Type B pancreatic cell (in vitro differentiated cells): ENCODE data around the gene NCAPH2. TPM values are rescaled to one million over a fixed set of nuclear protein-coding genes. Genes with fewer than 3 reads are reported as not detected.

Source experiments
- DNase-seq: peaks from one replicate; pipeline ENCODE4 v3.0.0; 2021; ENCODE audit warnings: mixed read lengths; ENCODE audit not compliant: unreplicated experiment; ENCODE audit errors: extremely low spot score
- H3K27ac Mint-ChIP-seq: 2 replicates; pipeline ENCODE4 v1.8.0; 2021; ENCODE audit warnings: mild to moderate bottlenecking, mixed read lengths
- H3K27me3 Mint-ChIP-seq: 2 replicates; pipeline ENCODE4 v1.8.0; 2021; ENCODE audit warnings: mixed read lengths
- H3K36me3 Mint-ChIP-seq: 2 replicates; pipeline ENCODE4 v1.8.0; 2021; ENCODE audit warnings: mixed read lengths
- H3K4me1 Mint-ChIP-seq: one replicate; pipeline ENCODE4 v1.8.0; 2021; ENCODE audit warnings: mixed read lengths; ENCODE audit not compliant: unreplicated experiment
- H3K4me3 Mint-ChIP-seq: 2 replicates; pipeline ENCODE4 v1.8.0; 2021; ENCODE audit warnings: mild to moderate bottlenecking, mixed read lengths
- H3K9me3 Mint-ChIP-seq: 2 replicates; pipeline ENCODE4 v1.8.0; 2021; ENCODE audit warnings: mixed read lengths
- total RNA-seq: library from RNA; stranded (reverse); gene quantifications from 2 replicates; pipeline ENCODE4 v1.2.1, GENCODE V29; 2021; ENCODE audit warnings: low replicate concordance
- TF ChIP-seq, protein P1 (sequence below): fragments of 200-600 bp; sonication (generic); conservative IDR thresholded peaks from 2 replicates; pipeline ENCODE4 v1.5.0; 2021; ENCODE audit warnings: antibody characterized with exemption, mild to moderate bottlenecking

NCAPH2 gene
- total RNA-seq, 1 donor from 2014 or later: 75.2 TPM

DNA sequence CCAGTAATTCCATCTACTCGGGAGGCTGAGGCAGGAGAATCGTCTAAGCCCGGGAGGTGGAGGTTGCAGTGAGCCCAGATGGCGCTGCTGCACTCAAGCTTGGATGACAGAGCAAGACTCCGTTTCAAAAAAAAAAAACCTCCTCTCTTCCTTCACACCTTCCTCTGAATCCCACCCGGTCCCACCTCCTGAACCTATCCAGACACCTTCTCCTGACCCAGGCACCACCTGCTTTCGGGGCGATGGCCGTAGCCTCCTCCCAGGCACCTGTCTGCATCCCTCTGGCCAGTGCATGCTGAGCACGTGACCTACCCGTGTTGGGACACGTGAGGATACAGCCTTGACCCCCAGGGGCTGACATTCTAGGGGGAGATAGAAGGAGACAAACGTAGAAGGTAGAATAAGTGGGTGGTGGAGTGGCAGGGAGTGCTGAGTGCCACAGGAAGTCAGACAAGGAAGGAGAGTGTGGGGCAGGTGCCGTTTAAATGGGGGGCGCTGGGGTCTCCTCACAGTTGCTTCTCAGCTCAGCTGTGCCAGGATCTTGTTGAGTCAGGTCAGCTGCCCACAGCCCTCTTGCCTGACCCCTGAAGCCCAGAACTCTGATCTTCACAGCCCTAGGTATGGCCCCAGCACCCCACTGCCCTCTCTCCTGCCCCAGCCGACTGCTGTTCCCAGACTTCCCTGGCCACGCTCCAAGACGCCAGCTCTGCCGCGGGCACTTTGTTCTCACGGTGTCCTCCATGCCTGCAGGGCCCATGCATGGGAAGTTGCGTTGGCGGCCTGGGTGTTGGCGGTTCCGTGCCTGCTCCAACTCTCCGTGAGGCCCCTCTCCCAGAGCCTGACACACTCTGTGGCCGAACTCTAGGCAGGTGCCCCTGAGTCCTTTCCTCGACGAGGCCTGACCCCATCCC lies 22.5 kb upstream of the NCAPH2 start:
- no peaks in the 10 kb centered on the region for H3K36me3 Mint-ChIP-seq
- H3K27ac Mint-ChIP-seq: peak overlapping the region; percentile 18
- no peak for DNase-seq

DNA sequence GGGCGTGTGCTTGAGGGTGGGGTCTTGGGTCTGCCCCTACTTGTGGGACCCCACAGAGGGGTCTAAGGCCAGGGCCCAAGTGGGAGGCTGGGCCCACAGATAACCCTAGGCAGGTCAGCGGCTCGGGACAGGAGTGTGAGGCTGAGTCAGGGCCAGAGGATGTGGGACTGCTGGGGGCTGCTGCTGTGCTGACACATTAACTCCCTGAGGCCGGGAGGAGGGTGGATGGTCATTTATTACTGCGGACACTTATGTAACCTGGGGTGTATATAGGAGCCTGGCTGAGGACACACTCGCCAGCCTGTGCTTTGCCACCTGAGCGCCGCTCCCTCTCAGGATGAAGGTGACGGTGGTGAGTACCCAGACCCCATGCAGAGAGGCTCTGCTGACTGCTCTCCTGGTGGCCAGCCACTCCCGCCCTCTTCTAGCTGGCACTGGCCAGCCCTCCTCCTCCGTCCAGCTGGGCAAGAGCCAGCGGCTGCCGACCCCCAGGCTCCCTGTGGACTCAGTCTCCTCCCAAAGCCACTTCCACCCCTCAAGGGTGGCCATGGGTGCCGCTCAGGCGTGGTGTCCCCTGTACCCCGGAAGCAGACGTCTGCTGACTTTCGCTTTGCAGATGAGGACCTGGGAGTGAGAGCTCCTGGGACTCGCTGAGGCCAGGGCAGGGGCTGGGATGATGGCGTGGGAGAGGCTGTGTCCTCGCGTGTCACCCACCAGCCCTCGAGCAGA lies 21.3 kb upstream of the NCAPH2 start, which contains the start of gene MIOX:
Gene MIOX, plus strand, starts transcription at position 299 of the 729 bp plus-strand sequence. Its CDS starts 39 bp downstream, at position 338.
- H3K27me3 Mint-ChIP-seq: peaks cover 12% of the 10 kb centered on the region
- no peak for DNase-seq
- peak within 1 kb of the TSS; percentile 51 for H3K4me3 Mint-ChIP-seq
- no peaks in the 10 kb centered on the region for H3K36me3 Mint-ChIP-seq
- TF ChIP-seq, protein P1, sequence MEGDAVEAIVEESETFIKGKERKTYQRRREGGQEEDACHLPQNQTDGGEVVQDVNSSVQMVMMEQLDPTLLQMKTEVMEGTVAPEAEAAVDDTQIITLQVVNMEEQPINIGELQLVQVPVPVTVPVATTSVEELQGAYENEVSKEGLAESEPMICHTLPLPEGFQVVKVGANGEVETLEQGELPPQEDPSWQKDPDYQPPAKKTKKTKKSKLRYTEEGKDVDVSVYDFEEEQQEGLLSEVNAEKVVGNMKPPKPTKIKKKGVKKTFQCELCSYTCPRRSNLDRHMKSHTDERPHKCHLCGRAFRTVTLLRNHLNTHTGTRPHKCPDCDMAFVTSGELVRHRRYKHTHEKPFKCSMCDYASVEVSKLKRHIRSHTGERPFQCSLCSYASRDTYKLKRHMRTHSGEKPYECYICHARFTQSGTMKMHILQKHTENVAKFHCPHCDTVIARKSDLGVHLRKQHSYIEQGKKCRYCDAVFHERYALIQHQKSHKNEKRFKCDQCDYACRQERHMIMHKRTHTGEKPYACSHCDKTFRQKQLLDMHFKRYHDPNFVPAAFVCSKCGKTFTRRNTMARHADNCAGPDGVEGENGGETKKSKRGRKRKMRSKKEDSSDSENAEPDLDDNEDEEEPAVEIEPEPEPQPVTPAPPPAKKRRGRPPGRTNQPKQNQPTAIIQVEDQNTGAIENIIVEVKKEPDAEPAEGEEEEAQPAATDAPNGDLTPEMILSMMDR: no peak
- peak within 1 kb of the TSS; percentile 18 for H3K27ac Mint-ChIP-seq
- peaks cover 9% of the 10 kb centered on the region for H3K4me1 Mint-ChIP-seq
- no peaks in the 10 kb centered on the region for H3K9me3 Mint-ChIP-seq

More for the DNA sequence above, 22.5 kb upstream of the NCAPH2 start:
- Mint-ChIP-seq H3K9me3 (no peaks in the 10 kb centered on the region), H3K4me1 (peaks cover 5% of the 10 kb centered on the region), H3K27me3 (peaks cover 12% of the 10 kb centered on the region), H3K4me3 (no peak overlapping the region)
- TF ChIP-seq, protein P1: no peak

DNA sequence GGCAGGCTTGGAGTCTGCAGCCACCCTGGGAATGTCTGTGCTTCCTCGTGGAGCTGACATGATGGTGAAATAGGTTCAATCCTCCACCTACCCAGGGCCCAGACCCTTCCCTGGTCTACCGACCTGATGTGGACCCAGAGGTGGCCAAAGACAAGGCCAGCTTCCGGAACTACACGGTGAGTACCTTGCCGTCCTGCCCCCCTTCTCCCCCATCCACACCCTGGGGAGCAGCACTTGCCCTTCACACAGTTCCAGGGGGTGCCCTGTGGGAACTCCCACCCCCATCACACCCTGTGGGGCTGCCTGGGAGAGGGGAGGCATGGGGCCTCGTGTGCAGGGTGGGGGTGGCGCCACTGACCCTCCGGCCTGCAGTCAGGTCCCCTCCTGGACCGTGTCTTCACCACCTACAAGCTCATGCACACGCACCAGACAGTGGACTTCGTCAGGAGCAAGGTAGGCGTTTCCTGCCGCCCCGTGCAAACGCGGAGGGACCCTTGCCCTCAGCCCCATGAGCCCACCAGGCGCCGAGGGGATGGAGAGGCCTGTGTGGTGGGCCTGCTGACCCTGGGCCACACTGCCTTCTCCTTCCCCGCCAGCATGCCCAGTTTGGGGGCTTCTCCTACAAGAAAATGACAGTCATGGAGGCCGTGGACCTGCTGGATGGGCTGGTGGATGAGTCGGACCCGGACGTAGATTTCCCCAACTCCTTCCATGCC lies 20.6 kb upstream of the NCAPH2 start:
- H3K36me3 Mint-ChIP-seq: no peaks in the 10 kb centered on the region
- peaks cover 12% of the 10 kb centered on the region for H3K27me3 Mint-ChIP-seq
- H3K4me3 Mint-ChIP-seq: no peak overlapping the region
- H3K27ac Mint-ChIP-seq: no peak overlapping the region
- peaks cover 9% of the 10 kb centered on the region for H3K4me1 Mint-ChIP-seq
- no peaks in the 10 kb centered on the region for H3K9me3 Mint-ChIP-seq
- TF ChIP-seq, protein P1: no peak
- no peak for DNase-seq

DNA sequence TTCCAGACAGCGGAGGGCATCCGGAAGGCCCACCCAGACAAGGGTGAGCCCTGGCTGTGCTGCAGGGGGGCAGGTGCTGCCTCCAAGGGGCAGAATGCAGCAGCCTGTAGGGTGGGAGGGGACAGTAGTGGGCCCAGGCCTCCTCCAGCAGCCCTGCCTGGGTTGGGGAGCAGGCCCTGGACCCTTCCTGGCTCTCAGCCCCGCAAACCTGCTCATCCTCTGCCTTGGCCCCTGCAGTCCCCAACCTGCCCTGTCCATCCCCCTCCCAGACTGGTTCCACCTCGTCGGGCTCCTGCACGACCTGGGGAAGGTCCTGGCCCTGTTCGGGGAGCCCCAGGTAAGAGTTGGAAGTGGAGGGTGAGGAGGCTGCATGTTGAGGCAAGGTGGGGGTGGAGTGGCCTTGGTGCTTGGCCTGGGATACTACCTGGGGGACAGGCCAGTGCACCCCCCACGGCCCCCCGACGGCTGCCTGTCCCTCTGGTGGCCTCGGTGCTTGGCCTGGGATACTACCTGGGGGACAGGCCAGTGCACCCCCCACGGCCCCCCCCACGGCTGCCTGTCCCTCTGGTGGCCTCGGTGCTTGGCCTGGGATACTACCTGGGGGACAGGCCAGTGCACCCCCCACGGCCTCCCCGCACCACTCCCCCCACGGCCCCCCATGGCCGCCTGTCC lies 19.9 kb upstream of the NCAPH2 start:
- H3K27me3 Mint-ChIP-seq: peaks cover 12% of the 10 kb centered on the region
- H3K27ac Mint-ChIP-seq: no peak overlapping the region
- no peak overlapping the region for H3K4me3 Mint-ChIP-seq
- no peak for DNase-seq
- no peaks in the 10 kb centered on the region for H3K9me3 Mint-ChIP-seq
- TF ChIP-seq, protein P1: no peak
- peaks cover 9% of the 10 kb centered on the region for H3K4me1 Mint-ChIP-seq
- no peaks in the 10 kb centered on the region for H3K36me3 Mint-ChIP-seq

DNA sequence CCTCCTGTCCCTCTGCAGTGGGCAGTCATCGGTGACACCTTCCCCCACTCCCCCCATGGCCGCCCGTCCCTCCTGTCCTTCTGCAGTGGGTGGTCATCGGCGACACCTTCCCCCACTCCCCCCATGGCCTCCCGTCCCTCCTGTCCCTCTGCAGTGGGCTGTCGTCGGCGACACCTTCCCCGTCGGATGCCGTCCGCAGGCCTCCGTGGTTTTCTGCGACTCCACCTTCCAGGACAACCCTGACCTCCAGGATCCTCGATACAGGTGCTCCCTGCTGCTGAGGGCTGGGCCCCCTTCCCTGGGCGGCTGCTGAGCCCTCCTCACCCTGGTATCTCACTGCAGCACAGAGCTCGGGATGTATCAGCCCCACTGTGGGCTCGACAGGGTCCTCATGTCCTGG lies 19.1 kb upstream of the NCAPH2 start:
- no peaks in the 10 kb centered on the region for H3K36me3 Mint-ChIP-seq
- TF ChIP-seq, protein P1: no peak
- H3K4me3 Mint-ChIP-seq: no peak overlapping the region
- H3K4me1 Mint-ChIP-seq: peaks cover 9% of the 10 kb centered on the region
- H3K27ac Mint-ChIP-seq: no peak overlapping the region
- peaks cover 12% of the 10 kb centered on the region for H3K27me3 Mint-ChIP-seq
- H3K9me3 Mint-ChIP-seq: no peaks in the 10 kb centered on the region
- no peak for DNase-seq
